WTC11 (cell line): ENCODE results near the gene MCFD2. TPM values are rescaled to one million over a fixed set of nuclear protein-coding genes. Genes with fewer than 3 reads are reported as not detected.

ENCODE experiments used
- ATAC-seq: fragments of 200-7000 bp; cut with Tn5 transposase; 2 replicates; pipeline ENCODE4 v1.10.0; 2021; ENCODE audit warnings: mild to moderate bottlenecking, moderate library complexity
- CTCF ChIA-PET: fragments of 300-600 bp; sonication (Branson Sonifier 250); formaldehyde crosslinking; loops from one replicate; lab custom pipeline; 2021; ENCODE audit warnings: antibody characterized with exemption; lab: Charles Lee
- POLR2A ChIA-PET: fragments of 350-600 bp; sonication (Branson Sonifier 250); formaldehyde crosslinking; loops from one replicate; lab custom pipeline; 2021; ENCODE audit warnings: antibody characterized with exemption; lab: Charles Lee
- DNase-seq: peaks from one replicate; pipeline ENCODE4 v3.0.0; 2021; ENCODE audit warnings: low spot score
- H3K27ac Mint-ChIP-seq: 2 replicates; pipeline ENCODE4 v1.8.0; 2021; ENCODE audit warnings: mixed read lengths
- H3K27me3 Mint-ChIP-seq: 2 replicates; pipeline ENCODE4 v1.8.0; 2021; ENCODE audit warnings: low read depth, mild to moderate bottlenecking, moderate library complexity, mixed read lengths
- H3K36me3 Mint-ChIP-seq: 2 replicates; pipeline ENCODE4 v1.8.0; 2021; ENCODE audit warnings: mixed read lengths
- H3K4me1 Mint-ChIP-seq: 2 replicates; pipeline ENCODE4 v1.8.0; 2022; ENCODE audit warnings: mixed read lengths
- H3K4me3 Mint-ChIP-seq: 2 replicates; pipeline ENCODE4 v1.8.0; 2021; ENCODE audit warnings: mild to moderate bottlenecking, moderate library complexity, mixed read lengths
- H3K9me3 Mint-ChIP-seq: 2 replicates; pipeline ENCODE4 v1.8.0; 2021; ENCODE audit warnings: mixed read lengths
- ARID4B ChIP-seq: sonication (generic); formaldehyde crosslinking; IDR thresholded peaks from 2 replicates; pipeline ENCODE4 v1.8.0; 2023; ENCODE audit warnings: missing genetic modification reagents, mild to moderate bottlenecking, borderline replicate concordance
- E2F4 ChIP-seq: sonication (generic); formaldehyde crosslinking; IDR thresholded peaks from 2 replicates; pipeline ENCODE4 v1.8.1; 2022; ENCODE audit warnings: low read depth, mild to moderate bottlenecking, moderate library complexity, missing genetic modification reagents, borderline replicate concordance
- E2F5 ChIP-seq: sonication (generic); formaldehyde crosslinking; IDR thresholded peaks from 2 replicates; pipeline ENCODE4 v1.8.1; 2022; ENCODE audit warnings: mild to moderate bottlenecking, moderate library complexity, missing genetic modification reagents
- ELF4 ChIP-seq: sonication (generic); formaldehyde crosslinking; IDR thresholded peaks from 2 replicates; pipeline ENCODE4 v1.8.1; 2022; ENCODE audit warnings: low read depth, mild to moderate bottlenecking, moderate library complexity, missing genetic modification reagents
- GABPB1 ChIP-seq: sonication (generic); formaldehyde crosslinking; IDR thresholded peaks from 2 replicates; pipeline ENCODE4 v1.8.1; 2023; ENCODE audit warnings: mild to moderate bottlenecking, missing genetic modification reagents
- IRF1 ChIP-seq: sonication (generic); formaldehyde crosslinking; IDR thresholded peaks from 2 replicates; pipeline ENCODE4 v1.8.0; 2023; ENCODE audit warnings: missing genetic modification reagents
- IRF2 ChIP-seq: sonication (generic); formaldehyde crosslinking; IDR thresholded peaks from 2 replicates; pipeline ENCODE4 v1.8.0; 2022; ENCODE audit warnings: low read depth, missing genetic modification reagents, borderline replicate concordance
- MAX ChIP-seq: sonication (generic); formaldehyde crosslinking; IDR thresholded peaks from 2 replicates; pipeline ENCODE4 v1.8.0; 2022; ENCODE audit warnings: mild to moderate bottlenecking, missing genetic modification reagents
- PRDM15 ChIP-seq: sonication (generic); formaldehyde crosslinking; IDR thresholded peaks from 2 replicates; pipeline ENCODE4 v1.8.0; 2022; ENCODE audit warnings: missing genetic modification reagents
- SMAD3 ChIP-seq: sonication (generic); formaldehyde crosslinking; IDR thresholded peaks from 2 replicates; pipeline ENCODE4 v1.8.0; 2022; ENCODE audit warnings: missing genetic modification reagents, mild to moderate bottlenecking, borderline replicate concordance
- STAT6 ChIP-seq: sonication (generic); formaldehyde crosslinking; conservative IDR thresholded peaks from 2 replicates; pipeline ENCODE4 v1.8.1; 2023; ENCODE audit warnings: mild to moderate bottlenecking, low read depth, missing genetic modification reagents, moderate library complexity
- ZBTB21 ChIP-seq: sonication (generic); formaldehyde crosslinking; IDR thresholded peaks from 2 replicates; pipeline ENCODE4 v1.8.1; 2023; ENCODE audit warnings: mild to moderate bottlenecking, missing genetic modification reagents, borderline replicate concordance
- ZNF396 ChIP-seq: fragments of 250-450 bp; sonication (Bioruptor Pico); IDR thresholded peaks from 2 replicates; pipeline ENCODE4 v1.8.0; 2021; ENCODE audit warnings: mild to moderate bottlenecking, moderate library complexity, borderline replicate concordance
- total RNA-seq: library from RNA; stranded (reverse); gene quantifications from 3 replicates; pipeline ENCODE4 v1.2.3, GENCODE V29; 2021

Gene MCFD2
- total RNA-seq, 1 experiment from 2014 or later: 68.1 TPM

- peak overlapping the region; percentile 8; the same call in 1 of the 2 replicates for H3K27ac Mint-ChIP-seq
- peaks cover 21% of the 10 kb centered on the region for H3K36me3 Mint-ChIP-seq
- ChIA-PET CTCF (no interaction called here), POLR2A (no interaction called here)
- ATAC-seq (peak; percentile 21), DNase-seq (no peak)
- TF ChIP-seq SMAD3 (CRISPR knock-in tag) (no peak), STAT6 (CRISPR knock-in tag) (no peak), ZBTB21 (no peak), IRF1 (CRISPR knock-in tag) (no peak), ELF4 (CRISPR knock-in tag) (no peak), MAX (0 out of 2 replicates have a peak, but pooled peaks have one; percentile 33), GABPB1 (CRISPR knock-in tag) (peak; percentile 98), IRF2 (CRISPR knock-in tag) (no peak)
- peaks cover 25% of the 10 kb centered on the region for H3K4me1 Mint-ChIP-seq
- no peaks in the 10 kb centered on the region for H3K27me3 Mint-ChIP-seq
- peak overlapping the region; percentile 90 for H3K4me3 Mint-ChIP-seq
- no peaks in the 10 kb centered on the region for H3K9me3 Mint-ChIP-seq
Measured at GRCh38 chr2:46913471-46914381, 1.9 kb downstream of the MCFD2 start.

- ChIA-PET CTCF (no interaction called here), POLR2A (no interaction called here)
- Mint-ChIP-seq H3K27me3 (no peaks in the 10 kb centered on the region), H3K4me3 (no peak overlapping the region), H3K4me1 (peaks cover 14% of the 10 kb centered on the region), H3K9me3 (no peaks in the 10 kb centered on the region), H3K36me3 (peaks cover 53% of the 10 kb centered on the region), H3K27ac (0 out of 2 replicates have a peak overlapping the region, but pooled peaks have one; percentile 10)
- ATAC-seq: no peak
- no peak for DNase-seq
- TF ChIP-seq PRDM15 (CRISPR knock-in tag) (no peak), E2F4 (CRISPR knock-in tag) (no peak), ZNF396 (CRISPR knock-in tag) (no peak), ARID4B (CRISPR knock-in tag) (no peak), E2F5 (CRISPR knock-in tag) (no peak)
Measured at GRCh38 chr2:46909771-46910419, 5.7 kb downstream of the MCFD2 start.
